GM18502 (cell line): Measurements from ENCODE around the gene TRIM56.
"Not testable (repeated sequence)": the region's sequence is repeated elsewhere in the genome, so short reads cannot be mapped to it uniquely, and the experiment has no call there.

Experiments
- ATAC-seq: cut with Tn5 transposase; IDR thresholded peaks from one replicate; pipeline ENCODE4 v1.9.1; 2021; ENCODE audit warnings: mild to moderate bottlenecking; ENCODE audit not compliant: unreplicated experiment, poor library complexity

TRIM56 gene

GRCh38 chr7:101128040-101128834 is 43.0 kb downstream of the TRIM56 start:
- no peak for ATAC-seq

- ATAC-seq: no peak
Measured at GRCh38 chr7:101129603-101130117, 44.4 kb downstream of the TRIM56 start.

- not testable (repeated sequence) for ATAC-seq
Measured at GRCh38 chr7:101132626-101133600, 47.6 kb downstream of the TRIM56 start.

DNA sequence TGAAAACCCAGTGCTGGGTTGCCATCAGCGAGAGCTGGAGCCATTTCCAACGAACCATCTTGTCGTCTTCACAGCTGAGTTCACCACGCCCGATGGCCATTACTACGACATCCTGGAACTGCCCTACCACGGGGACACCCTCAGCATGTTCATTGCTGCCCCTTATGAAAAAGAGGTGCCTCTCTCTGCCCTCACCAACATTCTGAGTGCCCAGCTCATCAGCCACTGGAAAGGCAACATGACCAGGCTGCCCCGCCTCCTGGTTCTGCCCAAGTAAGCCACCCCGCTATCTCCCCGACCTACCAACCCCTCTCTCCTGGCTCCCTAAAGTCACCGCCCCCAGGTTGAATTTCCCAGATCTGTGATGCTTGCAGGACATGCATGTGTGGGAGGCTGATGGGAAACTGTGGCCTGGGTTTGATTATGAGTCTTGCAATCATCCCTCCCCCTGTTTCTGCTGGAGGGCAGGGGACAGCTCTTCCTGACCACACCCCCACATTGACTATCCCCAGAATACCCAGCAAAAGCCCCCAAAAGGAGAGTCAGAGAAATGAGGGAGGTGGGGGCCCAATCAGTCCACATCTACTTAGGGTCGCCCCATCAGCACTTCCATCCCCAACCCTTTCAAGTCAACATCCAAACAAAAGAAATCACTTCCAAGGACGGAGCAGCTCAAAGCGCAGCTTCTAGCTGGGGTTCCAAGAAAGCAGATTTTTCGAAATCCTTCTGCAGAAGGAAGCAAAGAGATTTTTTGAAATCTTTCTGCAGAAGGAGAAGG is 48.5 kb downstream of the TRIM56 start:
- ATAC-seq: no peak

GRCh38 chr7:101134399-101134980 is 49.2 kb downstream of the TRIM56 start:
- no peak for ATAC-seq

DNA sequence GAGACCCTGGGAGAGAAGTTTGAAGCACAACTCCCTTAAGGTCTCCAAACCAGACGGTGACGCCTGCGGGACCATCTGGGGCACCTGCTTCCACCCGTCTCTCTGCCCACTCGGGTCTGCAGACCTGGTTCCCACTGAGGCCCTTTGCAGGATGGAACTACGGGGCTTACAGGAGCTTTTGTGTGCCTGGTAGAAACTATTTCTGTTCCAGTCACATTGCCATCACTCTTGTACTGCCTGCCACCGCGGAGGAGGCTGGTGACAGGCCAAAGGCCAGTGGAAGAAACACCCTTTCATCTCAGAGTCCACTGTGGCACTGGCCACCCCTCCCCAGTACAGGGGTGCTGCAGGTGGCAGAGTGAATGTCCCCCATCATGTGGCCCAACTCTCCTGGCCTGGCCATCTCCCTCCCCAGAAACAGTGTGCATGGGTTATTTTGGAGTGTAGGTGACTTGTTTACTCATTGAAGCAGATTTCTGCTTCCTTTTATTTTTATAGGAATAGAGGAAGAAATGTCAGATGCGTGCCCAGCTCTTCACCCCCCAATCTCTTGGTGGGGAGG is 52.5 kb downstream of the TRIM56 start:
- no peak for ATAC-seq

DNA sequence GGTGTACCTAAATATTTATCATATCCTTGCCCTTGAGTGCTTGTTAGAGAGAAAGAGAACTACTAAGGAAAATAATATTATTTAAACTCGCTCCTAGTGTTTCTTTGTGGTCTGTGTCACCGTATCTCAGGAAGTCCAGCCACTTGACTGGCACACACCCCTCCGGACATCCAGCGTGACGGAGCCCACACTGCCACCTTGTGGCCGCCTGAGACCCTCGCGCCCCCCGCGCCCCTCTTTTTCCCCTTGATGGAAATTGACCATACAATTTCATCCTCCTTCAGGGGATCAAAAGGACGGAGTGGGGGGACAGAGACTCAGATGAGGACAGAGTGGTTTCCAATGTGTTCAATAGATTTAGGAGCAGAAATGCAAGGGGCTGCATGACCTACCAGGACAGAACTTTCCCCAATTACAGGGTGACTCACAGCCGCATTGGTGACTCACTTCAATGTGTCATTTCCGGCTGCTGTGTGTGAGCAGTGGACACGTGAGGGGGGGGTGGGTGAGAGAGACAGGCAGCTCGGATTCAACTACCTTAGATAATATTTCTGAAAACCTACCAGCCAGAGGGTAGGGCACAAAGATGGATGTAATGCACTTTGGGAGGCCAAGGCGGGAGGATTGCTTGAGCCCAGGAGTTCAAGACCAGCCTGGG is 53.1 kb downstream of the TRIM56 start:
- peak; percentile 77 for ATAC-seq

- ATAC-seq: no peak
Measured at GRCh38 chr7:101140339-101140699, 55.0 kb downstream of the TRIM56 start.

DNA sequence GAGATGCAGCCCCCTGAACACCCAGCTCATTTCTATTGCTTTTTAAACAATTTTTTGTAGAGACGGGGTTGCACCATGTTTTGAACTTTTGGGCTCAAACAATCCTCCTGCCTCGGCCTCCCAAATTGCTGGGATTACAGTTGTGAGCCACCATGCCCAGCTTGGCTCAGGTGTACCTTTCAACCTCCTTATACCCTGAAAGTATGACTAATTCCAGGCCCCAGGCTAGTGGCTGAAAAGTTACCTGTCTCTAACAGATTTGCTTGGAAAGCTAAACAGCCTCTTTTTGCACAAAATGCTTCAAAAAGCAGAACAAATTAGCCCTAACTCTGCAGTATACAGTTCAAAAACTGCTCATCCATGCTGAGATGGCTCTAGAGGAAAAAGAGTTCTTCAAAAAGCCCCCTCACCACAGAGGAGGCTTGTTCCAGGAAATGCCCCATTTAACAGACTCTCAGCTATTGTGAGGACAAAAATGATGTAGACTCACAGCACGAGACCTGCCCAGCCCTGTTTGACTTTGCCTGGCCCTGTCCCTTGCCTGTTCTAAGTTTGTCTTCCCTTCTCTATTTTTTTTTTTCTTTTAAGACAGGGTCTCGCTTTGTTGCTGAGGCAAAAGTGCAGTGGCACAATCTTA is 55.6 kb downstream of the TRIM56 start:
- no peak for ATAC-seq
